GM19463 (cell line): ENCODE measurements around the gene DDIT4L.
A peak's percentile ranks its signal among the peaks of the same experiment; 100 is the strongest.
"Not testable (repeated sequence)": the region's sequence is repeated elsewhere in the genome, so short reads cannot be mapped to it uniquely, and the experiment has no call there.

Source experiments
- ATAC-seq: cut with Tn5 transposase; IDR thresholded peaks from one replicate; pipeline ENCODE4 v1.9.1; 2021; ENCODE audit warnings: mild to moderate bottlenecking, moderate library complexity; ENCODE audit not compliant: unreplicated experiment

DDIT4L gene

DNA sequence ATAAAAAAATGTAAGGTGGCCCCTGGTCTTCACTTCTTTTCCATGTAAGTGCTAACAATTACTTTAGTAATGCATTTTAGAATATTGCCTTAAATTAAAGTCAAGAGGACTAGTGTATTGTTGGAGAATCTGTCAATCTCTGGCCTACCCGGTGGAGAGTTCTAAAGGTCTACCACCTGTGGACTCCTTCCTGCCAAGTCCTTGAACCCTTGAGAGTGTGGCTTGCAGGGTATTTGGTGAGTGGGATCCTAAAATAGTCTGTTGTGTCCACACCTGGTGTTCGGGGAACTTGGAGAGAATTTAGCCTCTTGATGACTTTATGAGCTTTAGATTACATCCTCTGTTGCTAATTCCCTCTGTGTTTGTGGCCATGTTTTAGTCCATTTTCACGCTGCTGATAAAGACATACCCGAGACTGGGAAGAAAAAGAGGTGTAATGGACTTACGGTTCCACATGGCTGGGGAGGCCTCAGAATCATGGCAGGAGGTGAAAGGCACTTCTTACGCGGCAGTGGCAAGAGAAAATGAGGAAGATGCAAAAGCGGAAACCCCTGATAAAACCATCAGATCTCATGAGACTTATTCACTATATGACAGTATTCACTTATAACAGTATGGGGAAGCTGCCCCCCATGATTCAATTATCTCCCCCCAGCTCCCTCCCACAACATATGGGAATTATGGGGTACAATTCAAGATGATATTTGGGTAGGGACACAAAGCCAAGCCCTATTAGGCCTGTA lies 23.8 kb downstream of the DDIT4L start:
- no peak for ATAC-seq

DNA sequence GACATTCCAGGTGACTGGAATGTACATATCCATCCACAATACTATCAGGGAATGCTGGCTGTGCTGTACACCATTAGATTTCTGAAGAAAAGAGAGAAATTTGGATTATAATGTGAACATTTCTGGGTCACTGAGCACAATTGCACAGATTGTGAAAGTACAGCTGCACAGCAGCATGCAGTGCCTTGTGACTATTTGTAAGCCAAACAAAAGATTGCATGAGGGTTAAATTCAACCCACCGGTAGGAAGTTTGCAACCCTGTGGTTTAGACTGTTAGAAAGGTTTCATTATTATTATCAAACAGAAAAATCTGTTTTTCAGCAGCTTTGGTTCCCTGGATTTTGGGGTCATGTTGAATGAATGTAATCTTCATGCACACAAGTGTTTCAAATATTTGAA lies 24.5 kb downstream of the DDIT4L start:
- ATAC-seq: no peak

- no peak for ATAC-seq
Observed at GRCh38 chr4:100164808-100165760, 25.2 kb downstream of the DDIT4L start.

DNA sequence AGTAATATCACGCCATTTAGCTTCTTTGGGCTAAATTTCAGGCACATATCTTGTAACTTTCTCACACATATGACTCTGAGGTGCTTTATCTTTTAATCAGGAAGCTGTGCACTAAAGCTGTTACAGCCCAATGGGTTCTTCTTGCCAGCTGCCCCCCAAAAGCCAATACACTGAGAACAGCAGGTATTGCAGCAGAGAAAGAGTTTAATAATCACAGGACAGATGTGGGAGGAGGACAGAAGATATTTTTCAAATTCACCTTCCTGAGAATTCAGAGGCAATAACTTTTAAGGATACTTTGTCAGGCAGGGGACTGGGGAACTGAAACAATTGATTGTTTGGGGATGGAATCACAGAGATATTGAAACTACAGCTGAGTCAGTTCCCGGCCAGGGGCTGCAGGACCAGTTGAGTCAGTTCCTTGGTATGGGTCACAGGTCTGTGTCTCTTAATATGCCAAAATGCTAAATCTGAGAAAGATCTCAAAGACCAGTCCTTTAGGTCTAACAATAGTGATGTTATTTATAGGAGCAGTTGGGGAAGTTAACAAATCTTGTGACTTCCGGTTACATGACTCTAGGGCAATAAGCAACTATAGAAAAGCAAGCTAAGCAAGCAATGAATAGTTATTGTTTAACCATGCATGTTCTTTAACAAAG lies 28.1 kb downstream of the DDIT4L start:
- peak; percentile 90 for ATAC-seq

DNA sequence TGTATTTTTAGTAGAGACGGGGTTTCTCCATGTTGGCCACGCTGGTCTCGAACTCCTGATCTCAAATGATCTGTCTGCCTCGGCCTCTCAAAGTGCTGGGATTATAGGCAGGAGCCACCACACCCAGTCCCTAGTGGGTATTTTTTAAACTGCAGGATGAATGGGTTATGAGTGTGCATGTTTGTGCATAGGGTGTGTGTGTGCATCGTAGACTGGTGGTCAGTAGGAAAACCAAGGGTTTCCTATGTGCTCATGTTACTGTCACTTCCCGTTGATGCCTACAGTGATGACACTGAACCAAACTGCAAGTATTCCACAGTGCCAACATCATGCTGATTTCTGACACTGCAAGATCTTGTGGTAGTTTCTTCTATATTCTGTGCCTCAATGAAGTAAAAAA lies 41.1 kb downstream of the DDIT4L start:
- no peak for ATAC-seq

DNA sequence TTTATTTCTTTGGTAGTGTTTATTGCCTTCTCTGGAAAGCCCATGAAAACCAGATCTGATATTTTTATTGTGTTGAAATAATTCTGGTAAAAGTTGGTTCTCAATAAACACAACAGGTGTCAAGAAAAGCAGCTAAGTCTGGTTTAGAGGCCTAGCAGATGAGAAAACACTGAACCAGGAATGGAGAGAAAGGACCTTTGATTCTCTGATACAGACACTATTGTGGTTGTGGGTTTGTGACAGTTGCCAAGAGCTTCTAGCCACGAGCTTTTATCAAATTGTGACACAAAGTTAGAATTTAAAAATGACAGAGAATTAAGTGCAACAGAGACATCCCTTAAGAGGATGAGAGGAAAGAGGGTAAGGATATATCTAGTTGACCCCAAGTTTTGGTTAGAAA lies 42.6 kb downstream of the DDIT4L start:
- no peak for ATAC-seq

DNA sequence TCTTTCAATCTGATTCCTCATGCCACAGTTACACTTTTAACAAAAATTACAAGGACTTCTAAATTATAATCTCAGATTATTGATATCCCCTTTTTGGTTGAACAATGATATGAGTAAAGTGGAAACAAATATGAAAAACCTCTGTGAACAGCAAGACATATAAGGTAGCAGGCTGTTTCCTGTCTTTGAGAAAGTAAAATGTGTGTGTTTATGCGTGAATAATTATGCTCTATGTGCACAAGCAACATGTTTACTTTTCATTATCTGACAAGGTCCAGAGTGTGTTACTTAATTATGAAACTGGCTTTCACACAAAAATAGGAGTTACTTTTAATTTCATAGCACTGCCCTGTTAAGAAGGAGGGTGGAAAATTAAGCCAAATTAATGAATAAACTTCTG lies 43.1 kb downstream of the DDIT4L start:
- no peak for ATAC-seq

DNA sequence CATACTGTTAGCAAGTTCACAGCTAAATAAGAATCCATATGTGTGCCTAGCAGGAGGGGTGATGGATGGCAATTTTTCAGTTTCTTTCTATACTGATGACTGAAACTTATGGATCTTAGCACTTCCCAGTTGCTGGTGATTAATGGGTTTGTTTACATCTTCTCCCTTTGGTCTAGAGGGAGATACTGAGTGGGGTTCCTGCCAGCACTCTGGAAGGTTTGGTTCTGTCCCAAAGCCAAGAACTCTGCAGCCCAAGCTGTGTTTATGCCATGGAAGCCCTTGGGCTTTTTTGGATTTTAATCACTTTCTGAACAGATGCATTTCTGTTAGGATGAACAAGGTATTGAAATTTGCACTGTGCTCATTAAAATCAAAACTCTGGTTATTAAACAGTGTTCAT lies 43.5 kb downstream of the DDIT4L start:
- no peak for ATAC-seq

GRCh38 chr4:100137320-100137719 lies 52.9 kb downstream of the DDIT4L start:
- ATAC-seq: not testable (repeated sequence)
